ENCODE data around the gene PLTP. TPM values are rescaled to one million over a fixed set of nuclear protein-coding genes. Genes with fewer than 3 reads are reported as not detected.

The PLTP gene
- total RNA-seq, 2 experiments from 2014 or later: 2.8 to 3.1 TPM

GRCh38 chr20:45925821-45926506 is 14.0 kb upstream of the PLTP start:
- POLR2A ChIA-PET: interaction anchor here (0.9 to 4.1 kb wide), 2 partner anchors 8 to 17 kb away, joined by 3 to 26 read pairs; partner anchors contain the start of gene PCIF1
- Mint-ChIP-seq H3K4me1 (peaks cover 3% of the 10 kb centered on the region), H3K36me3 (ENCODE audit: low read depth) (no peaks in the 10 kb centered on the region), H3K4me3 (no peak overlapping the region), H3K9me3 (no peaks in the 10 kb centered on the region), H3K27ac (no peak overlapping the region), H3K27me3 (peaks cover 16% of the 10 kb centered on the region)
- no peak for DNase-seq
- CTCF ChIA-PET: no interaction called here

- POLR2A ChIA-PET: interaction anchor here (4.1 kb wide), 1 partner anchor 9 kb away, joined by 26 read pairs; the partner anchor contains the start of gene PCIF1
- no peak overlapping the region for H3K27ac Mint-ChIP-seq
- CTCF ChIA-PET: interaction anchor here (1.0 to 1.3 kb wide), 2 partner anchors 9 to 425 kb away, joined by 3 to 4 read pairs; no protein-coding TSS in a partner anchor
- H3K4me1 Mint-ChIP-seq: peaks cover 3% of the 10 kb centered on the region
- no peak overlapping the region for H3K4me3 Mint-ChIP-seq
- no peaks in the 10 kb centered on the region for H3K36me3 Mint-ChIP-seq (ENCODE audit: low read depth)
- no peak for DNase-seq
- H3K27me3 Mint-ChIP-seq: peaks cover 20% of the 10 kb centered on the region
- H3K9me3 Mint-ChIP-seq: no peaks in the 10 kb centered on the region
Observed at GRCh38 chr20:45924391-45925261, 12.7 kb upstream of the PLTP start.

DNA sequence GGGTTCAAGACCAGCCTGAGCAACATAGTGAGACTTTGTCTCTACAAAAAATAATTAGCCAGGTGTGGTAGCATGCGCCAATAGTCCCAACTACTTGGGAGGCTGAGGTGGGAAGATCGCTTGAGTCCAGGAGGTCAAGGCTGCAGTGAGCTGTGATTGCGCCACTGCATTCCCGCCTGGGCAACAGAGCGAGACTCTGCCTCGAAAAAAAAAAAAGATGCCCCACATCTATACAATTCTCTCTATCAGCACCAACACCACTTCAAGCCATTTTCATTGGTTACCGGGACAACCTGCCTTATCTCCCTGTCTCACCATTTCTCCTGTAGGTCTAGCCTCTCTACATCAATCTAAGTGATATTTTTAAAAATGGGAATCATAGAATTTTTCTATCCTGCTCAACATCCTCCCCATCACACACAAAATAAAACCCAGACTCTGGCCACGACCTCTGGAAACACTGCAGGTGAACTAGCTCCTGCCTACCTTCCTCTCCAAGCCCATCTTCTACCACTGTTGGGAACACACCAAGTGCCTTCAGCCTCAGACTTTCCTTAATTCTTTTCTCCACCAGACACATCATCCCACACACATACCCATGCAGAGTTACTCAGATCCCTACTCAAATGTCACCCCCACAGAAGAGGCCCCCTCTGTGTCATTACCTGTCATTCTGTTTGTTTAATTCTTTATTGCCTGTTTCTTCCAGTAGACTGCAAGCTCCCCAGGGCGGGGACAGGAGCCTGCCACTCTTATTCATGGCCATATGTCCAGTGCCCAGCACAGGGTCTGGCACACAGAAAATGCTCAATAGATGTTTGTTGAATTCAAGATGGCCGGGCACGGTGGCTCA is 9.6 kb upstream of the PLTP start:
- DNase-seq: no peak
- Mint-ChIP-seq H3K27me3 (peaks cover 22% of the 10 kb centered on the region), H3K4me1 (peaks cover 3% of the 10 kb centered on the region), H3K36me3 (ENCODE audit: low read depth) (no peaks in the 10 kb centered on the region), H3K4me3 (no peak overlapping the region), H3K9me3 (no peaks in the 10 kb centered on the region), H3K27ac (no peak overlapping the region)
- ChIA-PET POLR2A (no interaction called here), CTCF (interaction anchor here (0.7 to 1.2 kb wide), 3 partner anchors 12 to 105 kb away, joined by 3 read pairs; no protein-coding TSS in a partner anchor)

DNA sequence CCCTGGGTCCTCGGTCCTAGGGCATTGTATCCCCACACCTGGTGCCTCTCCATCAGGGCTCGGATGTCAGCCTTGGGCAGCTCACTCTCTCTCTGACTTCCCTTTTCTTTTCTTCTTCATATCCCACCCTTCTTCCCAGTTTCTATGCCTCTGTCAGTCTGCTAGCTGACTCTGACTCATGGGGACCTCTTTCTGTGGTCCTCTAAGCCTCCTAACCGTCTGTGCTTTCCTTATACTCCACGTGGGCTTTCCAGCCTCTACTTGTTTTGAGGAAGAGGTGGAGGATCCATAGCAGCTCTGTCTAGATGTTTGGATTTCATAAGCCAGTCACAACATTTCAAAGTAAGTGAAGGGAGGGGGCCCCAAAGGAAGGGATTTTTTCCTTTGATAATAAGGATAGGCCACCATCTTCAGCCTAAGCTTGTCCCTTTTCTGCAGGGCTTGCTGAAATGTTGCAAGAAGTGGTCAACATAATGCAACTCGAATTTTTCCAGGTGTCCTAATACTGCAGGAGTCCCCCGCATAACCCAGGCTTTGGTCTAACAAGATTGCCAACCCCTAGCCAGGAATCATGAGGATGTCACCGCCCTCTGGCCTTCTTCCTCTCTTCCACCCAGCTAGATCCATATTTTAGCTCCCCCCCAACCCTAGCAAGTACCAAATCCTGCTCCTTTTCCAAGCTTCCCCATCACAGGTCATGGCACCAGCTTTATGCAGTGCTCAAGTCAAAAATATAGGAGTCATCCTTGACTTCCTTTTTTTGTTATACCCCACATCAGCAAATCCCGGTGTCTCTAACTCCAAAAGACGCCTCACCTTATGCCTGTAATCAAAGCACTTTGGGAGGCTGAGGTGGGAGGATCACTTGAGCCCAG is 8.7 kb upstream of the PLTP start:
- POLR2A ChIA-PET: interaction anchor here (1.1 to 4.1 kb wide), 2 partner anchors 13 to 50 kb away, joined by 4 to 16 read pairs; partner anchors contain the start of gene PCIF1
- no peak overlapping the region for H3K27ac Mint-ChIP-seq

GRCh38 chr20:45919542-45920399 is 7.8 kb upstream of the PLTP start:
- Mint-ChIP-seq H3K9me3 (no peaks in the 10 kb centered on the region), H3K27me3 (peaks cover 26% of the 10 kb centered on the region), H3K36me3 (ENCODE audit: low read depth) (no peaks in the 10 kb centered on the region), H3K27ac (no peak overlapping the region), H3K4me1 (peaks cover 3% of the 10 kb centered on the region), H3K4me3 (no peak overlapping the region)
- ChIA-PET POLR2A (interaction anchor here (0.9 to 4.1 kb wide), 5 partner anchors 14 to 63 kb away, joined by 3 to 16 read pairs (median 3); partner anchors contain the start of gene PCIF1), CTCF (interaction anchor here (0.8 to 1.7 kb wide), 4 partner anchors 14 to 50 kb away, joined by 3 to 4 read pairs (median 3); no protein-coding TSS in a partner anchor)
- DNase-seq: no peak

More for the DNA sequence above, 8.7 kb upstream of the PLTP start:
- no peak overlapping the region for H3K4me3 Mint-ChIP-seq
- H3K27me3 Mint-ChIP-seq: peaks cover 29% of the 10 kb centered on the region
- H3K36me3 Mint-ChIP-seq (ENCODE audit: low read depth): no peaks in the 10 kb centered on the region
- H3K9me3 Mint-ChIP-seq: no peaks in the 10 kb centered on the region
- CTCF ChIA-PET: interaction anchor here (0.8 to 1.7 kb wide), 4 partner anchors 13 to 41 kb away, joined by 3 to 4 read pairs (median 3); no protein-coding TSS in a partner anchor
- H3K4me1 Mint-ChIP-seq: peaks cover 3% of the 10 kb centered on the region
- DNase-seq: no peak

- H3K27ac Mint-ChIP-seq: no peak overlapping the region
- POLR2A ChIA-PET: interaction anchor here (0.9 to 4.1 kb wide), 4 partner anchors 15 to 62 kb away, joined by 3 to 16 read pairs (median 3); partner anchors contain the start of gene PCIF1
- H3K4me1 Mint-ChIP-seq: peaks cover 3% of the 10 kb centered on the region
- H3K9me3 Mint-ChIP-seq: no peaks in the 10 kb centered on the region
- H3K27me3 Mint-ChIP-seq: peaks cover 32% of the 10 kb centered on the region
- CTCF ChIA-PET: interaction anchor here (1.0 to 1.7 kb wide), 3 partner anchors 34 to 120 kb away, joined by 3 to 4 read pairs (median 3); no protein-coding TSS in a partner anchor
- H3K36me3 Mint-ChIP-seq (ENCODE audit: low read depth): no peaks in the 10 kb centered on the region
- DNase-seq: no peak
- H3K4me3 Mint-ChIP-seq: no peak overlapping the region
Observed at GRCh38 chr20:45918779-45919537, 7.0 kb upstream of the PLTP start.

- peaks cover 3% of the 10 kb centered on the region for H3K4me1 Mint-ChIP-seq
- no peaks in the 10 kb centered on the region for H3K9me3 Mint-ChIP-seq
- no peak for DNase-seq
- H3K27me3 Mint-ChIP-seq: peaks cover 32% of the 10 kb centered on the region
- H3K27ac Mint-ChIP-seq: no peak overlapping the region
- CTCF ChIA-PET: interaction anchor here (1.0 kb wide), 1 partner anchor 119 kb away, joined by 3 read pairs; no protein-coding TSS in a partner anchor
- no peaks in the 10 kb centered on the region for H3K36me3 Mint-ChIP-seq (ENCODE audit: low read depth)
- H3K4me3 Mint-ChIP-seq: no peak overlapping the region
- POLR2A ChIA-PET: interaction anchor here (0.8 to 4.1 kb wide), 3 partner anchors 15 to 62 kb away, joined by 3 to 16 read pairs (median 3); partner anchors contain the start of genes PCIF1 and ZNF335
Observed at GRCh38 chr20:45918182-45918737, 6.3 kb upstream of the PLTP start.

DNA sequence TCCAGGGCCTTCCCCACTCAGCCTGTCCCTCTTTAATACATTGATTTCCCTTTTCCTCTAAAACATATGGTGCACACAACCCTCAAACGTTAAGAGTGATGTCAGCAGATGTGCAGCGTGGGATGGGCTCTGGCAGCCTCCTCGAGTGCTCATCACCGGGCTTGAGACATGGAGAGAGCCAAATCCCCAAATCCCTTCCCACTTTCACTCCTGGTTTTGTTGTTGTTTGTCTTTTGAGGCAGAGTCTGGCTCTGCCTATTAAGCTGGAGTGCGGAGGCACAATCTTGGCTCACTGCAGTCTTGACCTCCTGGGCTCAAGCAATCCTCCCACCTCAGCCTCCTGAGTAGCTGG is 5.8 kb upstream of the PLTP start:
- no peak overlapping the region for H3K4me3 Mint-ChIP-seq
- peaks cover 30% of the 10 kb centered on the region for H3K27me3 Mint-ChIP-seq
- no peak overlapping the region for H3K27ac Mint-ChIP-seq
- no peaks in the 10 kb centered on the region for H3K9me3 Mint-ChIP-seq
- H3K36me3 Mint-ChIP-seq (ENCODE audit: low read depth): no peaks in the 10 kb centered on the region
- no peak for DNase-seq
- H3K4me1 Mint-ChIP-seq: peaks cover 3% of the 10 kb centered on the region
- POLR2A ChIA-PET: interaction anchor here (0.8 to 4.1 kb wide), 2 partner anchors 16 to 55 kb away, joined by 3 to 16 read pairs; partner anchors contain the start of genes PCIF1 and ZNF335
- CTCF ChIA-PET: interaction anchor here (1.0 kb wide), 1 partner anchor 119 kb away, joined by 3 read pairs; no protein-coding TSS in a partner anchor

GRCh38 chr20:45913116-45913515 is 1.2 kb upstream of the PLTP start:
- H3K9me3 Mint-ChIP-seq: no peaks in the 10 kb centered on the region
- no peak overlapping the region for H3K4me3 Mint-ChIP-seq
- ChIA-PET POLR2A (no interaction called here), CTCF (no interaction called here)
- peaks cover 26% of the 10 kb centered on the region for H3K27me3 Mint-ChIP-seq
- no peak for DNase-seq
- H3K4me1 Mint-ChIP-seq: peaks cover 19% of the 10 kb centered on the region
- no peak overlapping the region for H3K27ac Mint-ChIP-seq
- H3K36me3 Mint-ChIP-seq (ENCODE audit: low read depth): no peaks in the 10 kb centered on the region

DNA sequence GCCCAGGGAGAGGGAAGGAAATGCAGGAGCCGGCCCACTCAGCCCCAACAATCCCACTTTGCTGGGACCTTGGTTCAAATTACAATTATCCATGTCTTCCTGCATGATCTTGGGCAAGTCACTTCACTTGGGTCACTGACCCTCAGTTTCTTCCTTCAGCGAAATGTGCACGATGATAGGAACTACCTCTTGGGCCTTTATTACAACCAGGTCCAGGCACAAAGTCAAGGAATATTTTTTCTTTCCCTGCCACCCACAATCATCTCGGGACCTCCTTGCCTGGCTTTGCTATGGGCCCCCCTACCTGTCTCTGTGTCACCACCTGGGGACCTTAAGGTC is 358 bp upstream of the PLTP start:
- POLR2A ChIA-PET: no interaction called here
- CTCF ChIA-PET: no interaction called here
- Mint-ChIP-seq H3K36me3 (ENCODE audit: low read depth) (no peaks in the 10 kb centered on the region), H3K4me1 (peaks cover 19% of the 10 kb centered on the region), H3K4me3 (no peak overlapping the region), H3K9me3 (no peaks in the 10 kb centered on the region), H3K27ac (no peak overlapping the region), H3K27me3 (peaks cover 23% of the 10 kb centered on the region)
- DNase-seq: no peak

All from activated CD4-positive, alpha-beta memory T cell treated with anti-CD3 and anti-CD28 coated beads, Interleukin-2, amount 10 ng/mL, durations not matched to agents 7 days and 5 days (primary cell).